ENCODE measurements around the gene INF2. TPM values are rescaled to one million over a fixed set of nuclear protein-coding genes. Genes with fewer than 3 reads are reported as not detected.

INF2 gene
- polyA plus RNA-seq, 1 experiment, result 39.9 TPM

GRCh38 chr14:104642540-104642868 is 46.9 kb upstream of the INF2 start:
- POLR2A ChIA-PET, result no interaction called here
- TF ChIP-seq CTCF (IDR thresholded peaks at IDR 0.05; ENCODE audit: insufficient read depth, low read depth, low read length), result no peak
- Histone ChIP-seq H3K36me3 (ENCODE audit: control insufficient read depth, insufficient read depth, low read length) (no peaks in the 10 kb centered on the region), H3K27me3 (ENCODE audit: control insufficient read depth, insufficient read depth, low read length) (peaks cover 2% of the 10 kb centered on the region; the same call in 1 of the 2 replicates), H3K4me3 (ENCODE audit: low read depth, low read length) (no peak overlapping the region)
- CTCF ChIA-PET, result no interaction called here
- no peak for DNase-seq (ENCODE audit: low read depth)

GRCh38 chr14:104643306-104643705 is 46.1 kb upstream of the INF2 start:
- no peak overlapping the region for H3K4me3 ChIP-seq (ENCODE audit: low read depth, low read length)
- no peaks in the 10 kb centered on the region for H3K36me3 ChIP-seq (ENCODE audit: control insufficient read depth, insufficient read depth, low read length)
- ChIA-PET CTCF (interaction anchor here (1.1 kb wide), 1 partner anchor 82 kb away, joined by 3 read pairs; no protein-coding TSS in a partner anchor), POLR2A (no interaction called here)
- no peak for TF ChIP-seq CTCF (IDR thresholded peaks at IDR 0.05; ENCODE audit: insufficient read depth, low read depth, low read length)
- H3K27me3 ChIP-seq (ENCODE audit: control insufficient read depth, insufficient read depth, low read length), result peaks cover 1% of the 10 kb centered on the region; the same call in 1 of the 2 replicates
- no peak for DNase-seq (ENCODE audit: low read depth)

GRCh38 chr14:104644091-104644635 is 45.3 kb upstream of the INF2 start:
- Histone ChIP-seq H3K36me3 (ENCODE audit: control insufficient read depth, insufficient read depth, low read length) (no peaks in the 10 kb centered on the region), H3K27me3 (ENCODE audit: control insufficient read depth, insufficient read depth, low read length) (no peaks in the 10 kb centered on the region; the same call in 1 of the 2 replicates), H3K4me3 (ENCODE audit: low read depth, low read length) (no peak overlapping the region)
- POLR2A ChIA-PET, result no interaction called here
- CTCF ChIA-PET, result interaction anchor here (1.1 kb wide), 1 partner anchor 81 kb away, joined by 3 read pairs; no protein-coding TSS in a partner anchor
- DNase-seq (ENCODE audit: low read depth), result no peak
- no peak for TF ChIP-seq CTCF (IDR thresholded peaks at IDR 0.05; ENCODE audit: insufficient read depth, low read depth, low read length)

GRCh38 chr14:104644656-104645378 is 44.6 kb upstream of the INF2 start:
- CTCF ChIA-PET, result no interaction called here
- TF ChIP-seq CTCF (IDR thresholded peaks at IDR 0.05; ENCODE audit: insufficient read depth, low read depth, low read length), result no peak
- peaks cover under 1% of the 10 kb centered on the region for H3K27me3 ChIP-seq (ENCODE audit: control insufficient read depth, insufficient read depth, low read length)
- POLR2A ChIA-PET, result no interaction called here
- DNase-seq (ENCODE audit: low read depth), result no peak
- no peaks in the 10 kb centered on the region for H3K36me3 ChIP-seq (ENCODE audit: control insufficient read depth, insufficient read depth, low read length)
- H3K4me3 ChIP-seq (ENCODE audit: low read depth, low read length), result no peak overlapping the region

- no peak for DNase-seq (ENCODE audit: low read depth)
- TF ChIP-seq CTCF (IDR thresholded peaks at IDR 0.05; ENCODE audit: insufficient read depth, low read depth, low read length), result no peak
- ChIA-PET CTCF (interaction anchor here (1.6 to 2.1 kb wide), 2 partner anchors 61 to 75 kb away, joined by 5 to 12 read pairs; no protein-coding TSS in a partner anchor), POLR2A (no interaction called here)
- H3K36me3 ChIP-seq (ENCODE audit: control insufficient read depth, insufficient read depth, low read length), result no peaks in the 10 kb centered on the region
- peaks cover 2% of the 10 kb centered on the region for H3K27me3 ChIP-seq (ENCODE audit: control insufficient read depth, insufficient read depth, low read length)
- no peak overlapping the region for H3K4me3 ChIP-seq (ENCODE audit: low read depth, low read length)
These were observed 41.9 kb upstream of the INF2 start for GRCh38 chr14:104647467-104648043.

Data from BJ (cell line).